ENCODE results near the gene MORC1.

The MORC1 gene

GRCh38 chr3:108931035-108931434, 186.9 kb downstream of the MORC1 start:
- no peak for DNase-seq

GRCh38 chr3:108918866-108919265, 199.1 kb downstream of the MORC1 start:
- no peak for DNase-seq

- DNase-seq: peak; percentile 71
These were observed 202.9 kb downstream of the MORC1 start for GRCh38 chr3:108914774-108915641.

GRCh38 chr3:108909799-108910198, 208.1 kb downstream of the MORC1 start:
- DNase-seq: no peak
